Activated CD4-positive, CD25-positive, alpha-beta regulatory T cell (primary cell): ENCODE data around the gene MLLT6.
"Not testable (repeated sequence)": the region's sequence is repeated elsewhere in the genome, so short reads cannot be mapped to it uniquely, and the experiment has no call there.

Experiments
- DNase-seq, 4 experiments: peaks; one replicate each; lab custom pipeline; 2025; lab: John Stamatoyannopoulos, UW

Gene MLLT6

GRCh38 chr17:38726145-38726544 lies 21.1 kb downstream of the MLLT6 start:
- not testable (repeated sequence) for DNase-seq

GRCh38 chr17:38727736-38728135 lies 22.7 kb downstream of the MLLT6 start:
- peak in 2 of 4 experiments; percentile 25 to 56 for DNase-seq

GRCh38 chr17:38728290-38728831 lies 23.3 kb downstream of the MLLT6 start:
- peak in 2 of 4 experiments; percentile 31 to 34 for DNase-seq

- DNase-seq, result no peak
Measured at GRCh38 chr17:38729368-38729885, 24.4 kb downstream of the MLLT6 start.

- peak; percentile 69 to 84 (median 80) for DNase-seq
Measured at GRCh38 chr17:38729886-38730525, 24.9 kb downstream of the MLLT6 start, which contains the start of gene CISD3. Gene CISD3 (plus strand): TSS chr17:38730341. CDS start chr17:38730359, 18 bp downstream.

GRCh38 chr17:38730526-38731379 lies 25.7 kb downstream of the MLLT6 start:
- DNase-seq, result no peak

GRCh38 chr17:38731526-38732294 lies 26.6 kb downstream of the MLLT6 start:
- no peak for DNase-seq

- no peak for DNase-seq
Measured at GRCh38 chr17:38732376-38733281, 27.6 kb downstream of the MLLT6 start.

GRCh38 chr17:38733282-38733981 lies 28.4 kb downstream of the MLLT6 start:
- no peak for DNase-seq

- no peak for DNase-seq
Measured at GRCh38 chr17:38733982-38734973, 29.2 kb downstream of the MLLT6 start.

- peak; percentile 55 to 70 (median 62) for DNase-seq
Measured at GRCh38 chr17:38735161-38735997, 30.3 kb downstream of the MLLT6 start.

- DNase-seq, result no peak
Measured at GRCh38 chr17:38738007-38738662, 33.1 kb downstream of the MLLT6 start.

- DNase-seq, result no peak
Measured at GRCh38 chr17:38738686-38739085, 33.6 kb downstream of the MLLT6 start.

- DNase-seq, result no peak
Measured at GRCh38 chr17:38739305-38739704, 34.2 kb downstream of the MLLT6 start.

GRCh38 chr17:38740044-38740443 lies 35.0 kb downstream of the MLLT6 start:
- DNase-seq, result no peak

GRCh38 chr17:38740806-38741205 lies 35.7 kb downstream of the MLLT6 start:
- no peak for DNase-seq

GRCh38 chr17:38741461-38741860 lies 36.4 kb downstream of the MLLT6 start:
- no peak for DNase-seq
